ENCODE measurements around the gene PAXIP1.

- TF ChIP-seq CTCF (tag by site-specific recombination; IDR thresholded peaks at IDR 0.05) = no peak
- TF ChIP-seq ZNF202 (tag by site-specific recombination; IDR thresholded peaks at IDR 0.05; ENCODE audit: borderline replicate concordance) = no peak
Observed at GRCh38 chr7:154907651-154908620, 95.0 kb downstream of the PAXIP1 start.
